ENCODE measurements around the gene NR6A1.
"Not testable (repeated sequence)": the region's sequence is repeated elsewhere in the genome, so short reads cannot be mapped to it uniquely, and the experiment has no call there.

The NR6A1 gene

GRCh38 chr9:124776618-124776953 lies 5.5 kb upstream of the NR6A1 start:
- no peak for DNase-seq (ENCODE audit: low read depth, low spot score)
- no CpG with 5 or more reads among the region's 12 CpGs for WGBS (ENCODE audit: insufficient coverage, insufficient read length)
- Histone ChIP-seq H3K36me3 (ENCODE audit: control insufficient read depth, insufficient read depth, low read length) (no peaks in the 10 kb centered on the region), H3K9me3 (ENCODE audit: control insufficient read depth, insufficient read depth, low read length) (no peaks in the 10 kb centered on the region), H3K4me3 (ENCODE audit: low read length) (peak overlapping the region; percentile 54; the same call in 1 of the 2 replicates), H3K4me1 (ENCODE audit: control insufficient read depth, insufficient read depth, low read length) (peaks cover 3% of the 10 kb centered on the region; the same call in 1 of the 2 replicates), H3K27ac (ENCODE audit: low read length) (no peak overlapping the region), H3K27me3 (ENCODE audit: control insufficient read depth, insufficient read depth, low read length) (peaks cover 2% of the 10 kb centered on the region; the same call in 1 of the 2 replicates)

- H3K36me3 ChIP-seq (ENCODE audit: control insufficient read depth, insufficient read depth, low read length), result no peaks in the 10 kb centered on the region
- no peak overlapping the region for H3K27ac ChIP-seq (ENCODE audit: low read length)
- no peaks in the 10 kb centered on the region for H3K9me3 ChIP-seq (ENCODE audit: control insufficient read depth, insufficient read depth, low read length)
- no peak for DNase-seq (ENCODE audit: low read depth, low spot score)
- no CpG with 5 or more reads among the region's 15 CpGs for WGBS (ENCODE audit: insufficient coverage, insufficient read length)
- H3K27me3 ChIP-seq (ENCODE audit: control insufficient read depth, insufficient read depth, low read length), result peaks cover 2% of the 10 kb centered on the region; the same call in 1 of the 2 replicates
- H3K4me3 ChIP-seq (ENCODE audit: low read length), result no peak overlapping the region
- peaks cover 3% of the 10 kb centered on the region; the same call in 1 of the 2 replicates for H3K4me1 ChIP-seq (ENCODE audit: control insufficient read depth, insufficient read depth, low read length)
Measured at GRCh38 chr9:124774129-124774978, 3.2 kb upstream of the NR6A1 start.

GRCh38 chr9:124773473-124774128 lies 2.5 kb upstream of the NR6A1 start:
- Histone ChIP-seq H3K27ac (ENCODE audit: low read length) (no peak overlapping the region), H3K4me3 (ENCODE audit: low read length) (no peak overlapping the region), H3K4me1 (ENCODE audit: control insufficient read depth, insufficient read depth, low read length) (peaks cover 2% of the 10 kb centered on the region; the same call in 1 of the 2 replicates), H3K27me3 (ENCODE audit: control insufficient read depth, insufficient read depth, low read length) (peaks cover 2% of the 10 kb centered on the region; the same call in 1 of the 2 replicates), H3K36me3 (ENCODE audit: control insufficient read depth, insufficient read depth, low read length) (no peaks in the 10 kb centered on the region), H3K9me3 (ENCODE audit: control insufficient read depth, insufficient read depth, low read length) (no peaks in the 10 kb centered on the region)
- DNase-seq (ENCODE audit: low read depth, low spot score), result no peak
- WGBS (ENCODE audit: insufficient coverage, insufficient read length), result no CpG with 5 or more reads among the region's 1 CpG

- whole genome bisulfite sequencing (ENCODE audit: insufficient coverage, insufficient read length), result no CpG with 5 or more reads among the region's 15 CpGs
- not testable (repeated sequence) for H3K27ac ChIP-seq (ENCODE audit: low read length); H3K4me3 ChIP-seq (ENCODE audit: low read length); H3K9me3 ChIP-seq (ENCODE audit: control insufficient read depth, insufficient read depth, low read length); H3K27me3 ChIP-seq (ENCODE audit: control insufficient read depth, insufficient read depth, low read length); DNase-seq (ENCODE audit: low read depth, low spot score); H3K36me3 ChIP-seq (ENCODE audit: control insufficient read depth, insufficient read depth, low read length); H3K4me1 ChIP-seq (ENCODE audit: control insufficient read depth, insufficient read depth, low read length)
Measured at GRCh38 chr9:124772877-124773276, 1.8 kb upstream of the NR6A1 start.

- no peak overlapping the region for H3K27ac ChIP-seq (ENCODE audit: low read length)
- H3K27me3 ChIP-seq (ENCODE audit: control insufficient read depth, insufficient read depth, low read length), result peaks cover 2% of the 10 kb centered on the region; the same call in 1 of the 2 replicates
- H3K4me3 ChIP-seq (ENCODE audit: low read length), result peak overlapping the region; percentile 45; the same call in 1 of the 2 replicates
- no peaks in the 10 kb centered on the region for H3K9me3 ChIP-seq (ENCODE audit: control insufficient read depth, insufficient read depth, low read length)
- H3K4me1 ChIP-seq (ENCODE audit: control insufficient read depth, insufficient read depth, low read length), result peaks cover 3% of the 10 kb centered on the region; the same call in 1 of the 2 replicates
- WGBS (ENCODE audit: insufficient coverage, insufficient read length), result no CpG with 5 or more reads among the region's 39 CpGs
- no peak for DNase-seq (ENCODE audit: low read depth, low spot score)
- no peaks in the 10 kb centered on the region for H3K36me3 ChIP-seq (ENCODE audit: control insufficient read depth, insufficient read depth, low read length)
Measured at GRCh38 chr9:124771867-124772679, 962 bp upstream of the NR6A1 start.

- WGBS (ENCODE audit: insufficient coverage, insufficient read length), result no CpG with 5 or more reads among the region's 43 CpGs
- DNase-seq (ENCODE audit: low read depth, low spot score), result no peak
- H3K27ac ChIP-seq (ENCODE audit: low read length), result no peak overlapping the region
Measured at GRCh38 chr9:124770359-124771020, 621 bp downstream of the NR6A1 start.

GRCh38 chr9:124769549-124770358 lies 1.4 kb downstream of the NR6A1 start:
- Histone ChIP-seq H3K4me3 (ENCODE audit: low read length) (peak overlapping the region; percentile 92), H3K27ac (ENCODE audit: low read length) (no peak overlapping the region), H3K36me3 (ENCODE audit: control insufficient read depth, insufficient read depth, low read length) (no peaks in the 10 kb centered on the region), H3K4me1 (ENCODE audit: control insufficient read depth, insufficient read depth, low read length) (peaks cover 2% of the 10 kb centered on the region; the same call in 1 of the 2 replicates), H3K9me3 (ENCODE audit: control insufficient read depth, insufficient read depth, low read length) (no peaks in the 10 kb centered on the region), H3K27me3 (ENCODE audit: control insufficient read depth, insufficient read depth, low read length) (no peaks in the 10 kb centered on the region; the same call in 1 of the 2 replicates)
- no peak for DNase-seq (ENCODE audit: low read depth, low spot score)
- no CpG with 5 or more reads among the region's 56 CpGs for WGBS (ENCODE audit: insufficient coverage, insufficient read length)

More at GRCh38 chr9:124770359-124771020, 621 bp downstream of the NR6A1 start:
- H3K36me3 ChIP-seq (ENCODE audit: control insufficient read depth, insufficient read depth, low read length), result no peaks in the 10 kb centered on the region
- H3K27me3 ChIP-seq (ENCODE audit: control insufficient read depth, insufficient read depth, low read length), result no peaks in the 10 kb centered on the region; the same call in 1 of the 2 replicates
- H3K9me3 ChIP-seq (ENCODE audit: control insufficient read depth, insufficient read depth, low read length), result no peaks in the 10 kb centered on the region
- peaks cover 2% of the 10 kb centered on the region; the same call in 1 of the 2 replicates for H3K4me1 ChIP-seq (ENCODE audit: control insufficient read depth, insufficient read depth, low read length)
- H3K4me3 ChIP-seq (ENCODE audit: low read length), result peak overlapping the region; percentile 92

GRCh38 chr9:124768750-124769548 lies 2.2 kb downstream of the NR6A1 start:
- no peaks in the 10 kb centered on the region for H3K36me3 ChIP-seq (ENCODE audit: control insufficient read depth, insufficient read depth, low read length)
- H3K4me3 ChIP-seq (ENCODE audit: low read length), result peak overlapping the region; percentile 92; the same call in 1 of the 2 replicates
- WGBS (ENCODE audit: insufficient coverage, insufficient read length), result no CpG with 5 or more reads among the region's 11 CpGs
- peaks cover 2% of the 10 kb centered on the region; the same call in 1 of the 2 replicates for H3K4me1 ChIP-seq (ENCODE audit: control insufficient read depth, insufficient read depth, low read length)
- no peaks in the 10 kb centered on the region for H3K9me3 ChIP-seq (ENCODE audit: control insufficient read depth, insufficient read depth, low read length)
- H3K27ac ChIP-seq (ENCODE audit: low read length), result no peak overlapping the region
- no peak for DNase-seq (ENCODE audit: low read depth, low spot score)
- no peaks in the 10 kb centered on the region; the same call in 1 of the 2 replicates for H3K27me3 ChIP-seq (ENCODE audit: control insufficient read depth, insufficient read depth, low read length)

All from iPS DF 6.9 (cell line).